Astrocyte (in vitro differentiated cells and primary cell): ENCODE results near the gene OR2T10. TPM values are rescaled to one million over a fixed set of nuclear protein-coding genes. Genes with fewer than 3 reads are reported as not detected.

ENCODE experiments used
- DNase-seq: peaks from one replicate; pipeline ENCODE4 v3.0.0-alpha.2; 2010; ENCODE audit warnings: low read depth
- FAIRE-seq: peaks from 2 replicates; lab custom pipeline; 2011; peaks lifted over from hg19 to GRCh38; lab: Jason Lieb, UNC
- H2AFZ ChIP-seq: 2 replicates; pipeline ENCODE4 v1.6.0; 2012; ENCODE audit warnings: low read depth, low read length, inconsistent platforms
- H3K27ac ChIP-seq: 2 replicates; pipeline ENCODE4 v1.5.1; 2011; ENCODE audit warnings: low read depth, low read length, inconsistent platforms
- H3K27me3 ChIP-seq: 2 replicates; pipeline ENCODE4 v1.6.0; 2011; ENCODE audit warnings: low read length, inconsistent platforms; ENCODE audit not compliant: insufficient read depth
- H3K36me3 ChIP-seq: 2 replicates; pipeline ENCODE4 v1.5.1; 2011; ENCODE audit warnings: low read length, inconsistent platforms; ENCODE audit not compliant: insufficient read depth
- H3K4me1 ChIP-seq: 2 replicates; pipeline ENCODE4 v1.5.1; 2011; ENCODE audit warnings: low read length, inconsistent platforms; ENCODE audit not compliant: insufficient read depth
- H3K4me2 ChIP-seq: 2 replicates; pipeline ENCODE4 v1.6.0; 2012; ENCODE audit warnings: low read length, inconsistent platforms
- H3K4me3 ChIP-seq: 2 replicates; pipeline ENCODE4 v1.5.1; 2011; ENCODE audit warnings: low read depth, mild to moderate bottlenecking, low read length, inconsistent platforms; ENCODE audit not compliant: insufficient read depth
- H3K79me2 ChIP-seq: 2 replicates; pipeline ENCODE4 v1.6.0; 2012; ENCODE audit warnings: mild to moderate bottlenecking, low read length, inconsistent platforms; ENCODE audit not compliant: insufficient read depth
- H3K9ac ChIP-seq: 2 replicates; pipeline ENCODE4 v1.6.0; 2012; ENCODE audit warnings: mild to moderate bottlenecking, low read length, inconsistent platforms
- H3K9me3 ChIP-seq: 2 replicates; pipeline ENCODE4 v1.5.1; 2012; ENCODE audit warnings: low read depth, mild to moderate bottlenecking, low read length, inconsistent platforms; ENCODE audit not compliant: insufficient read depth
- H4K20me1 ChIP-seq: 2 replicates; pipeline ENCODE4 v1.6.0; 2012; ENCODE audit warnings: low read length, inconsistent platforms; ENCODE audit not compliant: insufficient read depth
- H3K27ac Mint-ChIP-seq: one replicate; pipeline ENCODE4 v1.8.0; 2021; ENCODE audit warnings: mild to moderate bottlenecking, mixed read lengths; ENCODE audit not compliant: unreplicated experiment
- H3K27me3 Mint-ChIP-seq: one replicate; pipeline ENCODE4 v1.8.0; 2021; ENCODE audit warnings: low read depth, mixed read lengths; ENCODE audit not compliant: unreplicated experiment
- H3K36me3 Mint-ChIP-seq: one replicate; pipeline ENCODE4 v1.8.0; 2021; ENCODE audit warnings: low read depth, mixed read lengths; ENCODE audit not compliant: unreplicated experiment
- H3K4me1 Mint-ChIP-seq: one replicate; pipeline ENCODE4 v1.8.0; 2021; ENCODE audit warnings: low read depth, mixed read lengths; ENCODE audit not compliant: unreplicated experiment
- H3K4me3 Mint-ChIP-seq: one replicate; pipeline ENCODE4 v1.8.0; 2021; ENCODE audit warnings: mild to moderate bottlenecking, moderate library complexity, mixed read lengths; ENCODE audit not compliant: unreplicated experiment
- H3K9me3 Mint-ChIP-seq: one replicate; pipeline ENCODE4 v1.8.0; 2021; ENCODE audit warnings: mild to moderate bottlenecking, mixed read lengths; ENCODE audit not compliant: unreplicated experiment
- CTCF ChIP-seq: IDR thresholded peaks from 2 replicates; pipeline ENCODE4 v1.5.1; 2011; ENCODE audit warnings: low read depth, mild to moderate bottlenecking, inconsistent platforms, low read length, moderate library complexity; ENCODE audit not compliant: insufficient read depth
- EZH2 ChIP-seq: IDR thresholded peaks from 2 replicates; pipeline ENCODE4 v1.6.1; 2012; ENCODE audit warnings: mild to moderate bottlenecking, low read length, inconsistent platforms; ENCODE audit not compliant: insufficient read depth
- total RNA-seq: library from RNA; stranded (reverse); gene quantifications from 2 replicates; pipeline ENCODE4 v1.2.1, GENCODE V29; 2021

The OR2T10 gene
- total RNA-seq, 1 donor from 2014 or later: not detected

DNA sequence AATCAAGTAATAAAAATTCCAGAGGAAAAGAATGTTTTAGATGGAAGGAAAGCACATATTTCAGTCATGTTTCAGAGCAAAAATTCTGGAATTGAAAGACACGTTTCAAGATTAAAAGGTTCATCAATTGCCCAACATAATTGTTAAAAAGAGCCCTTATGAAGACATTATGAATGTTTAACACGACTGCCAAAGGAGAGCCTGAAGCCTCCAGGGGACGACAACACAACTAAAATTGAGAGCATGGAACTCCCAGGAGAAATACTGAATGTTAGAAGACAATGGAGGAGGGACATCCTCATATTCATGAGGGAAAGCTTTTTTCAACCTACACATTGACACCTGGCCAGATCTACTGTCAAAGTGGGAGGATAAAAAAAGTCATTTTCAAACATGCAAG, 21.4 kb upstream of the OR2T10 start:
- no peak overlapping the region for H3K4me2 ChIP-seq
- no peaks in the 10 kb centered on the region for H3K27me3 ChIP-seq
- H3K4me3 ChIP-seq: no peak overlapping the region
- no peak overlapping the region for H3K27ac ChIP-seq
- Mint-ChIP-seq H3K4me1 (no peaks in the 10 kb centered on the region), H3K4me3 (no peak overlapping the region), H3K36me3 (no peaks in the 10 kb centered on the region), H3K27me3 (no peaks in the 10 kb centered on the region), H3K27ac (no peak overlapping the region), H3K9me3 (peaks cover 9% of the 10 kb centered on the region)
- H3K9ac ChIP-seq: no peak overlapping the region
- H2AFZ ChIP-seq: no peak overlapping the region
- DNase-seq: no peak
- FAIRE-seq: no peak
- no peaks in the 10 kb centered on the region for H4K20me1 ChIP-seq
- H3K36me3 ChIP-seq: no peaks in the 10 kb centered on the region
- H3K4me1 ChIP-seq: no peaks in the 10 kb centered on the region
- H3K9me3 ChIP-seq: no peaks in the 10 kb centered on the region
- TF ChIP-seq EZH2 (no peak), CTCF (peak; percentile 43)
- no peaks in the 10 kb centered on the region for H3K79me2 ChIP-seq

- no peak overlapping the region for H3K4me3 Mint-ChIP-seq
- Histone ChIP-seq H3K36me3 (no peaks in the 10 kb centered on the region), H3K27me3 (no peaks in the 10 kb centered on the region), H3K4me3 (no peak overlapping the region), H3K79me2 (no peaks in the 10 kb centered on the region), H3K9me3 (no peaks in the 10 kb centered on the region), H3K9ac (no peak overlapping the region), H3K27ac (no peak overlapping the region), H3K4me2 (no peak overlapping the region), H2AFZ (no peak overlapping the region), H4K20me1 (no peaks in the 10 kb centered on the region), H3K4me1 (no peaks in the 10 kb centered on the region)
- no peak overlapping the region for H3K27ac Mint-ChIP-seq
- H3K27me3 Mint-ChIP-seq: no peaks in the 10 kb centered on the region
- no peak for TF ChIP-seq EZH2
- TF ChIP-seq CTCF: no peak
- no peak for DNase-seq
- H3K36me3 Mint-ChIP-seq: no peaks in the 10 kb centered on the region
- H3K9me3 Mint-ChIP-seq: peaks cover 9% of the 10 kb centered on the region
- no peak for FAIRE-seq
- H3K4me1 Mint-ChIP-seq: no peaks in the 10 kb centered on the region
Measured at GRCh38 chr1:248618119-248618518, 20.6 kb upstream of the OR2T10 start.

DNA sequence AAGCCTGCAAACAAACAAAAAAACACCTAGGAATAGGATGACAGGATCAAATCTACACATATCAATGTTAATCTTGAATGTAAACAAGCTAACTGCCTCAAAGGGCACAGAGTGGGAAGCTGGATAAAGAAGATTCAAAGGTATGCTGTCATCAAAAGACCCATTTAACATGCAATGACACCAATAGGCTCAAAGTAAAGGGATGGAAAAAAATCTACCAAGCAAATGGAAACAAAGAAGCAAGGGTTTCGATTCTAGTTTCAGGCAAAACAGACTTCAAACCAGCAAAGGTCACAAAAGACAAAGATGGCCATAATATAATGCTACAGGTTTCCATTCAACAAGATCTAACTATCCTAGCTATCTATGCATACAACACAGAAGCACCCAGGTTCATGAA, 16.2 kb upstream of the OR2T10 start:
- FAIRE-seq (no peak), DNase-seq (no peak)
- Mint-ChIP-seq H3K4me1 (no peaks in the 10 kb centered on the region), H3K4me3 (no peak overlapping the region), H3K9me3 (peaks cover 8% of the 10 kb centered on the region), H3K36me3 (no peaks in the 10 kb centered on the region), H3K27me3 (no peaks in the 10 kb centered on the region), H3K27ac (no peak overlapping the region)
- Histone ChIP-seq H3K9me3 (no peaks in the 10 kb centered on the region), H4K20me1 (no peaks in the 10 kb centered on the region), H3K79me2 (no peaks in the 10 kb centered on the region), H2AFZ (no peak overlapping the region), H3K36me3 (no peaks in the 10 kb centered on the region), H3K27ac (no peak overlapping the region), H3K4me2 (no peak overlapping the region), H3K27me3 (no peaks in the 10 kb centered on the region), H3K4me1 (no peaks in the 10 kb centered on the region), H3K9ac (no peak overlapping the region), H3K4me3 (no peak overlapping the region)
- TF ChIP-seq EZH2: no peak
- TF ChIP-seq CTCF: no peak
